Upper lobe of left lung (tissue), 4 donors: ENCODE results near the gene MBOAT7.

Experiments
- EP300 ChIP-seq, 4 donors: sonication (generic); formaldehyde crosslinking; IDR thresholded peaks; one replicate each; pipeline ENCODE4 v1.5.1; 2017; ENCODE audit warnings: antibody characterized with exemption in 4 of 4, control low read depth in 2 of 4
- POLR2A ChIP-seq, 4 donors: fragments of 450-650 bp; IDR thresholded peaks; one replicate each; pipeline ENCODE4 v1.5.1; 2016 to 2017; ENCODE audit warnings: antibody characterized with exemption in 4 of 4, mild to moderate bottlenecking in 2 of 4
- TF ChIP-seq, protein P1 (sequence below), 6 experiments: fragments of 450-650 bp in 4 of 6; fragments of 200-600 bp in 2 of 6; sonication (generic) in 2 of 6; IDR thresholded peaks; one replicate each; pipeline ENCODE4 v1.5.1; 2016 to 2019; ENCODE audit warnings: antibody characterized with exemption in 6 of 6

DNA sequence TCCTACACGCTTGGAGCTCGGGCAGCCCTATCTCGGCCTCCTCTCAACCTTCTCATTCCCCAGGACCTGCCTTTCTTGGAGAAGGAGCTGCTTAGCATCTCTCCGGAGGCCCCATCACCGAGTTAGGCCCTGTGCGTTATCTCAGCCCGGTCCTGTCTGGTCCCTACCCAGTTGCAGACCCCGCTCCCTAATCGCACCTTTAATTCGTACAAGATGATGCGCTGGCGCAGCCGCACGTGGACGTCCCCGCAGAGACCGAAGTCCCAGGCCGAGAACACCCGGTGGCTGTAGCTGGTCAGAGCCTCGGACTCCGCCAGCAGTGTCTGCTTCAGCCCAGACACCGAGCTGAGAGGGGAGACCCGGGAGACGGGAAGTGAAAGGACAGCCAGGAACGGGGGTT lies 24.2 kb downstream of the MBOAT7 start:
- TF ChIP-seq, protein P1, sequence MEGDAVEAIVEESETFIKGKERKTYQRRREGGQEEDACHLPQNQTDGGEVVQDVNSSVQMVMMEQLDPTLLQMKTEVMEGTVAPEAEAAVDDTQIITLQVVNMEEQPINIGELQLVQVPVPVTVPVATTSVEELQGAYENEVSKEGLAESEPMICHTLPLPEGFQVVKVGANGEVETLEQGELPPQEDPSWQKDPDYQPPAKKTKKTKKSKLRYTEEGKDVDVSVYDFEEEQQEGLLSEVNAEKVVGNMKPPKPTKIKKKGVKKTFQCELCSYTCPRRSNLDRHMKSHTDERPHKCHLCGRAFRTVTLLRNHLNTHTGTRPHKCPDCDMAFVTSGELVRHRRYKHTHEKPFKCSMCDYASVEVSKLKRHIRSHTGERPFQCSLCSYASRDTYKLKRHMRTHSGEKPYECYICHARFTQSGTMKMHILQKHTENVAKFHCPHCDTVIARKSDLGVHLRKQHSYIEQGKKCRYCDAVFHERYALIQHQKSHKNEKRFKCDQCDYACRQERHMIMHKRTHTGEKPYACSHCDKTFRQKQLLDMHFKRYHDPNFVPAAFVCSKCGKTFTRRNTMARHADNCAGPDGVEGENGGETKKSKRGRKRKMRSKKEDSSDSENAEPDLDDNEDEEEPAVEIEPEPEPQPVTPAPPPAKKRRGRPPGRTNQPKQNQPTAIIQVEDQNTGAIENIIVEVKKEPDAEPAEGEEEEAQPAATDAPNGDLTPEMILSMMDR (IDR thresholded peaks at IDR 0.05): no peak
- no peak for TF ChIP-seq EP300 (IDR thresholded peaks at IDR 0.05)
- TF ChIP-seq POLR2A (IDR thresholded peaks at IDR 0.05): no peak
